ENCODE results near the gene TCAP.

DNA sequence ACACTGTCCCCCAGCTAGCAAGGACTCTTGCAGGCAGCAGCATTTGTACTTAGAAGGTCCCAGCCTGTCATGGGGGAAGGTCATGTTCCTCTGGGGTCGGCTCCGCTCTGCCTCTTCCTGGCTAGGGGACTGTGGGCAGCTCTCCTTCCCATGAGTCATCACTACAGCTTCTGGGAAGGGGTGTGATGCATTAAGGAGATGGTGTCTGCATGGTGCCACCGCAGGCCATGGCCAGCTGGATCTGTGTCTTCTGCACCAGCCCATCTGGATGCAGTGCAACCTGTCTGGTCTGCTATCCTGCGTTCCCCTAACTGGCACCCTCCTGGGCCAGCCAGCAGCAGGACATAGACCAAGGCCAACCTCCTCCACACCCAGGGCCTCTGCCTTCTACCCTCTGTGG, 21.9 kb upstream of the TCAP start:
- TF ChIP-seq, protein P1, sequence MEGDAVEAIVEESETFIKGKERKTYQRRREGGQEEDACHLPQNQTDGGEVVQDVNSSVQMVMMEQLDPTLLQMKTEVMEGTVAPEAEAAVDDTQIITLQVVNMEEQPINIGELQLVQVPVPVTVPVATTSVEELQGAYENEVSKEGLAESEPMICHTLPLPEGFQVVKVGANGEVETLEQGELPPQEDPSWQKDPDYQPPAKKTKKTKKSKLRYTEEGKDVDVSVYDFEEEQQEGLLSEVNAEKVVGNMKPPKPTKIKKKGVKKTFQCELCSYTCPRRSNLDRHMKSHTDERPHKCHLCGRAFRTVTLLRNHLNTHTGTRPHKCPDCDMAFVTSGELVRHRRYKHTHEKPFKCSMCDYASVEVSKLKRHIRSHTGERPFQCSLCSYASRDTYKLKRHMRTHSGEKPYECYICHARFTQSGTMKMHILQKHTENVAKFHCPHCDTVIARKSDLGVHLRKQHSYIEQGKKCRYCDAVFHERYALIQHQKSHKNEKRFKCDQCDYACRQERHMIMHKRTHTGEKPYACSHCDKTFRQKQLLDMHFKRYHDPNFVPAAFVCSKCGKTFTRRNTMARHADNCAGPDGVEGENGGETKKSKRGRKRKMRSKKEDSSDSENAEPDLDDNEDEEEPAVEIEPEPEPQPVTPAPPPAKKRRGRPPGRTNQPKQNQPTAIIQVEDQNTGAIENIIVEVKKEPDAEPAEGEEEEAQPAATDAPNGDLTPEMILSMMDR (IDR thresholded peaks at IDR 0.05) = no peak
- no peak for TF ChIP-seq EP300 (IDR thresholded peaks at IDR 0.05)
